ENCODE data around the gene TSPAN18. TPM values are rescaled to one million over a fixed set of nuclear protein-coding genes. Genes with fewer than 3 reads are reported as not detected.

TSPAN18 gene
- total RNA-seq, 4 donors from 2014 or later: 0.95 to 4.5 (median 2.3) TPM

DNA sequence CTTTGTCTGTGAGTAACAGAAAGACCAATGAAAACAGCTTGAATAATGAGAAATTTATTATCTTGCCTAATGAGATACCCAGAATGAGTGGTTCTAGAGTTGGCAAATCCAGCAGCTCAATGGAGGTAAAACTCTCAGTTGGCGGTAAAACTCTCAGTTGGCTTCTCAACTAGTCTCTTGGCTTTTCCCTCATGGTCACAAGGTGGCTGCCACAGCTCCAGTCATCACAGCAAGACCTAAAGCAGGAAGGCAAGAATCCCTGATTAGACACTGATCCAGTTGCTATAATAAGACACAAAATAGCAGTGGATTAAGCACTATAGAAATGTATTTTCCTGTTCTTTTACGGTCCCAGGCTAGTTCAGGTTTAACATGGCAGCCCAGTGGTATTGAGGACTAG lies 37.5 kb upstream of the TSPAN18 start:
- WGBS, 2 donors: 48 to 70% methylated on average over 2 of the region's 2 CpGs
- H3K4me3 ChIP-seq (ENCODE audit: low read depth, poor library complexity, severe bottlenecking): no peak overlapping the region
- TF ChIP-seq POLR2A (IDR thresholded peaks at IDR 0.05): no peak
- TF ChIP-seq, protein P1, sequence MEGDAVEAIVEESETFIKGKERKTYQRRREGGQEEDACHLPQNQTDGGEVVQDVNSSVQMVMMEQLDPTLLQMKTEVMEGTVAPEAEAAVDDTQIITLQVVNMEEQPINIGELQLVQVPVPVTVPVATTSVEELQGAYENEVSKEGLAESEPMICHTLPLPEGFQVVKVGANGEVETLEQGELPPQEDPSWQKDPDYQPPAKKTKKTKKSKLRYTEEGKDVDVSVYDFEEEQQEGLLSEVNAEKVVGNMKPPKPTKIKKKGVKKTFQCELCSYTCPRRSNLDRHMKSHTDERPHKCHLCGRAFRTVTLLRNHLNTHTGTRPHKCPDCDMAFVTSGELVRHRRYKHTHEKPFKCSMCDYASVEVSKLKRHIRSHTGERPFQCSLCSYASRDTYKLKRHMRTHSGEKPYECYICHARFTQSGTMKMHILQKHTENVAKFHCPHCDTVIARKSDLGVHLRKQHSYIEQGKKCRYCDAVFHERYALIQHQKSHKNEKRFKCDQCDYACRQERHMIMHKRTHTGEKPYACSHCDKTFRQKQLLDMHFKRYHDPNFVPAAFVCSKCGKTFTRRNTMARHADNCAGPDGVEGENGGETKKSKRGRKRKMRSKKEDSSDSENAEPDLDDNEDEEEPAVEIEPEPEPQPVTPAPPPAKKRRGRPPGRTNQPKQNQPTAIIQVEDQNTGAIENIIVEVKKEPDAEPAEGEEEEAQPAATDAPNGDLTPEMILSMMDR (IDR thresholded peaks at IDR 0.05): no peak

DNA sequence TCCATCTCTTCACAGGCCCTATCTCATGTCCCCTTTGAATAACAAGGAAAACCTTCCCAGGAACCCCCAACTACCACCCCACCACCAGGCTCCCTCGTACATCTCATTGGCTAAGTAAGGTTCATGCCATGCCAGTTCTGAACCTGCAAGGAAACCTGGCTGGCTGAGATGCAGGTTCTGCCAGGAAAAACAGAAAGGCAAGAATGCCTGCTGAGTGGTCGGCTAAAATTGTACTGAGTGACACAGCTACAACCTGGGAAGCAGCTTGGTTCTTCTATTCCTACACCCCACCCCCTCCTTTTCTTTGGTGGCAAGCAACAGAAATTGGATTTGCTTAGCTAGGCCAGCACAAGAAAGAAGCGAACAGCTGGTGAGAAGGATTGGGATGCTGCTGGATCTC lies 36.1 kb upstream of the TSPAN18 start:
- no peak for TF ChIP-seq POLR2A (IDR thresholded peaks at IDR 0.05)
- TF ChIP-seq, protein P1 (IDR thresholded peaks at IDR 0.05): no peak
- DNase-seq (ENCODE audit: low spot score in 2 of 2): no peak
- intact Hi-C loops (cut with DNase I; ENCODE audit: low total_unique reads): no loop called here
- H3K4me3 ChIP-seq (ENCODE audit: low read depth, poor library complexity, severe bottlenecking): no peak overlapping the region
- WGBS, 2 donors: 74 to 91% methylated on average over 3 of the region's 3 CpGs

More for the DNA sequence above, 37.5 kb upstream of the TSPAN18 start:
- no peak for DNase-seq (ENCODE audit: low spot score in 2 of 2)
- intact Hi-C loops (cut with DNase I; ENCODE audit: low total_unique reads): no loop called here

DNA sequence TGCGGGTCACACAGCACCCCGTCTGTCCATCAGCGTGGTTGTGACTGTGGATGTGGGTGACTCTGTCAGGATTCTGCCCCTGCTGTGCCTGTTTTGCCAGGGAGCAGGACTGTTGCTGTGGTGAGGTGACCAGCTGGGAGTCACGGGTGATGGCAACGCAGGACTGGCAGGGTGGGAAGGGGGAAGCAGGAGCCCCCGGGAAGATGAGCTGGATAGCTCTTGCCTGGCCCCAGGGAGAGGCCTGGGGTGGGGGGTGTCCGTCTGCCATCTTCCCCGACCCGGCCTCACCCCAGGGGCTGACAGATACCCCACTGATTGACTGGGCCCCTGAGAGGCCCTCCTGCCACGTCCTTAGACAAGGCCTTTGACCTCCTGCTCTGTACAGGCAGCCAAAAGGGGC lies 34.3 kb upstream of the TSPAN18 start:
- intact Hi-C loops (cut with DNase I; ENCODE audit: low total_unique reads): no loop called here
- H3K4me3 ChIP-seq (ENCODE audit: low read depth, poor library complexity, severe bottlenecking): no peak overlapping the region
- 90 to 94% methylated on average over 9 to 10 of the region's 10 CpGs for WGBS, 2 donors

DNA sequence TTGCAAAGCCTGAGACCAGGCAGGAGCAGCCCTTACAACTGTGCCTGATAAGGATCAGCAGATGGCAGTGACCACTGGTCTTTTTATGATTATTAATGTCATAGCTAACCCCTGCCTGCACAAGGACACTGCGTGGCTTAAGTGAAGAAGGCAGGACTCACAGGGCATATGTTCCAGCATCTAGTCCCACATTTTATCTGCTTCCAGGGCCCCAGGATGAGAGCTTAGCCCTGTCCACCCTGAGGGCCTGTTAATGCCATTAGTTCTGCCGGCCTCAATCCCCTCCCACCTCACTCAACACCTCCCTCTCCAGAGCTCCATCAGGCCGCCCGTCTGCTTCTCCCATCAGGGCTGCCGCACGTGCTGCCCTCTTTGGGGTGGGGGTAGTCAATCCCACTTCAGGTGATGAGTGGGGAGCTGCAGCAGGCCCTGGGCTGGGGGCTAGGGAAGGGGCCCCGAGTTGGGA lies 33.1 kb upstream of the TSPAN18 start:
- no peak for TF ChIP-seq POLR2A (IDR thresholded peaks at IDR 0.05)
- TF ChIP-seq, protein P1 (IDR thresholded peaks at IDR 0.05): no peak
- 74 to 92% methylated on average over 7 of the region's 7 CpGs for WGBS, 2 donors
- DNase-seq (ENCODE audit: low spot score in 2 of 2): no peak
- H3K4me3 ChIP-seq (ENCODE audit: low read depth, poor library complexity, severe bottlenecking): no peak overlapping the region
- intact Hi-C loops (cut with DNase I; ENCODE audit: low total_unique reads): no loop called here

More for the DNA sequence above, 34.3 kb upstream of the TSPAN18 start:
- TF ChIP-seq, protein P1 (IDR thresholded peaks at IDR 0.05): no peak
- TF ChIP-seq POLR2A (IDR thresholded peaks at IDR 0.05): no peak
- DNase-seq (ENCODE audit: low spot score in 2 of 2): no peak

DNA sequence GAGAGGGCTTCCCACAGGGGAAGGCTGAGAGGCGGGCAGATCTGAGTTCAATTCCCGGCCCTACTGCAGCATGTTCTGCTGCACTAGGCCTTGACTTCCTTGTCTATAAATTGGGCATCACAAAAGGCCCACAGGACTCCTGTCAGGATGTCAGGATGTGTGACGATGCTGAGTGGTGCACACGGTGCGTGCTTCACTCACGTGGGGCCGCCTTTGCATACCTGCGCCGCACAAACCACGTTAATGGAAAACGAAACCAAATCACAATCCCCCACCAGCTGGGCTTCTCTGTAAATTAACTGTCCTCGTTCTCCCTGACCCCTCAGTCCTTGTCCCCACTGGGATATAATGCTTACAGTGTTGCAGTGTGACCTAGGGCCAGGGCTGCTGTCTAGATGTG lies 32.3 kb upstream of the TSPAN18 start:
- 88 to 94% methylated on average over 12 of the region's 12 CpGs for WGBS, 2 donors
- no peak for TF ChIP-seq POLR2A (IDR thresholded peaks at IDR 0.05)
- TF ChIP-seq, protein P1 (IDR thresholded peaks at IDR 0.05): no peak
- DNase-seq (ENCODE audit: low spot score in 2 of 2): no peak
- no peak overlapping the region for H3K4me3 ChIP-seq (ENCODE audit: low read depth, poor library complexity, severe bottlenecking)
- intact Hi-C loops (cut with DNase I; ENCODE audit: low total_unique reads): no loop called here

DNA sequence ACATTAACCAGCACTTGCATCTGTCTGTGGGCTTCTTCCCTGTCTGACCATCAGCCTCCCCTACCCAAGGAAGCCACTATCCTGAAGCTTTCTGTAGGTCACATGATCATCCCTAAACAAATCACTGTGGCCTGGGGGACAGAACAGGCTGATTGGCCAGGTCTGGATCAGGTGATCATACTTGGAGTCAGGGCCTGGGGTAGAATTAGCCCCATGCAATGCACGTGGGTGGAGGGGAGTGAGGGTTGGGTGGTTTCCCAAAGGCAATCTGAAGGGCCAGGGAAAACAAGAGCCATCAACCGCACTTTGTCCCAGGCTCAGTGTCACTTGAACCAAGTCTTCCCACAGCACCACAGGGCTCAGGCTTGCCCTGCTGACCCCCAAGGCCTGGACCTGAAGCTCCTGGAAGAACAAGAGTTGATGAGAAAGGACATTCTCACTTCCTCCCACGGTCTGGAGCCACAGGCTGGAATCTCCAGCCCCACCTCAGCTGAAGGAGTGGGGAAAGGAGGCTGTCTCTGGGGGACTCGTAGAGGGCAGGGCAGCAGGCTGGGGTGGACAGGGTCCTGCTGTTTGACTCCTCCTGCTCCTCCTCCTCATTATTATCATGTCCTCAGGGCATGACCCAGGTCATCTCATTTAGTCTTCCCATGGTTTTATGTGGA lies 31.5 kb upstream of the TSPAN18 start:
- H3K4me3 ChIP-seq (ENCODE audit: low read depth, poor library complexity, severe bottlenecking): no peak overlapping the region
- intact Hi-C loops (cut with DNase I; ENCODE audit: low total_unique reads): no loop called here
- DNase-seq (ENCODE audit: low spot score in 2 of 2): no peak
- no peak for TF ChIP-seq POLR2A (IDR thresholded peaks at IDR 0.05)
- TF ChIP-seq, protein P1 (IDR thresholded peaks at IDR 0.05): no peak
- 67 to 73% methylated on average over 4 of the region's 4 CpGs for WGBS, 2 donors
